Fibroblast of lung (primary cell): Measurements from ENCODE around the gene TMEM214. TPM values are rescaled to one million over a fixed set of nuclear protein-coding genes. Genes with fewer than 3 reads are reported as not detected.

Experiments
- DNase-seq, 2 donors: peaks; one replicate each; pipeline versions ENCODE4 v3.0.0 to v3.0.0-alpha.2; 2010; ENCODE audit warnings: low read depth in 2 of 2
- H2AFZ ChIP-seq: 2 replicates; pipeline ENCODE4 v1.5.1; 2012; ENCODE audit warnings: low read length, control low read depth, inconsistent platforms
- H3K27ac ChIP-seq: 2 replicates; pipeline ENCODE4 v1.5.1; 2011; ENCODE audit warnings: low read length, control low read depth; ENCODE audit not compliant: insufficient read depth
- H3K27me3 ChIP-seq: 2 replicates; pipeline ENCODE4 v1.5.1; 2011; ENCODE audit warnings: mild to moderate bottlenecking, low read length; ENCODE audit not compliant: control insufficient read depth, insufficient read depth
- H3K36me3 ChIP-seq: 2 replicates; pipeline ENCODE4 v1.5.1; 2011; ENCODE audit warnings: low read length; ENCODE audit not compliant: control insufficient read depth, insufficient read depth
- H3K4me1 ChIP-seq: 2 replicates; pipeline ENCODE4 v1.5.1; 2011; ENCODE audit warnings: low read length; ENCODE audit not compliant: control insufficient read depth, insufficient read depth; ENCODE audit errors: extremely low read depth
- H3K4me2 ChIP-seq: 2 replicates; pipeline ENCODE4 v1.5.1; 2011; ENCODE audit warnings: low read length, control low read depth; ENCODE audit not compliant: insufficient read depth; ENCODE audit errors: extremely low read depth
- H3K4me3 ChIP-seq, 4 experiments: fragments of 200-600 bp in 1 of 4; sonication (generic) in 1 of 4; replicated peaks in 1 of 4; 2 replicates each; pipeline ENCODE4 v1.5.1; 2011 to 2016; ENCODE audit warnings: low read length in 4 of 4, low read depth in 3 of 4, mild to moderate bottlenecking in 3 of 4, control low read depth in 2 of 4, inconsistent platforms in 1 of 4, mixed read lengths in 1 of 4; ENCODE audit not compliant: insufficient read depth in 1 of 4; ENCODE audit errors: control extremely low read depth in 1 of 4
- H3K79me2 ChIP-seq: 2 replicates; pipeline ENCODE4 v1.5.1; 2012; ENCODE audit warnings: mild to moderate bottlenecking, low read length, inconsistent platforms; ENCODE audit not compliant: control insufficient read depth, insufficient read depth
- H3K9ac ChIP-seq: 2 replicates; pipeline ENCODE4 v1.5.1; 2011; ENCODE audit warnings: mild to moderate bottlenecking, low read length, control low read depth; ENCODE audit not compliant: insufficient read depth
- H3K9me3 ChIP-seq: 2 replicates; pipeline ENCODE4 v1.5.1; 2012; ENCODE audit warnings: low read depth, low read length; ENCODE audit not compliant: control insufficient read depth, insufficient read depth
- H4K20me1 ChIP-seq: 2 replicates; pipeline ENCODE4 v1.5.1; 2011; ENCODE audit warnings: low read length; ENCODE audit not compliant: control insufficient read depth, insufficient read depth; ENCODE audit errors: extremely low read depth
- CTCF ChIP-seq, 2 donors: IDR thresholded peaks in 1 of 2; conservative IDR thresholded peaks in 1 of 2; 1 replicate in 1 of 2; 2 replicates in 1 of 2; pipeline ENCODE4 v1.5.1; 2011 to 2012; ENCODE audit warnings: low read length in 2 of 2, control low read depth in 1 of 2, inconsistent platforms in 1 of 2, low read depth in 1 of 2, mild to moderate bottlenecking in 1 of 2
- EZH2 ChIP-seq: IDR thresholded peaks from 2 replicates; pipeline ENCODE4 v1.5.1; 2012; ENCODE audit warnings: low read length, control low read depth, mild to moderate bottlenecking; ENCODE audit errors: missing control alignments
- polyA plus RNA-seq, 2 donors: library from polyadenylated mRNA; depleted of rRNA in 1 of 2; stranded (reverse) in 1 of 2; unstranded in 1 of 2; fragments of >200 nt; gene quantifications; 2 replicates each; pipeline ENCODE4 v1.2.1, GENCODE V29; 2011 to 2012; ENCODE audit warnings: missing spikeins in 1 of 2
- total RNA-seq: library from RNA; depleted of rRNA; stranded (reverse); fragments of >200 nt; gene quantifications from 2 replicates; pipeline ENCODE4 v1.2.1, GENCODE V29; 2014

Gene TMEM214
- total and polyA plus RNA-seq, 2 donors (not counting 1 experiment from before 2014, with no cell fraction given) = 22.6 to 127 TPM

DNA sequence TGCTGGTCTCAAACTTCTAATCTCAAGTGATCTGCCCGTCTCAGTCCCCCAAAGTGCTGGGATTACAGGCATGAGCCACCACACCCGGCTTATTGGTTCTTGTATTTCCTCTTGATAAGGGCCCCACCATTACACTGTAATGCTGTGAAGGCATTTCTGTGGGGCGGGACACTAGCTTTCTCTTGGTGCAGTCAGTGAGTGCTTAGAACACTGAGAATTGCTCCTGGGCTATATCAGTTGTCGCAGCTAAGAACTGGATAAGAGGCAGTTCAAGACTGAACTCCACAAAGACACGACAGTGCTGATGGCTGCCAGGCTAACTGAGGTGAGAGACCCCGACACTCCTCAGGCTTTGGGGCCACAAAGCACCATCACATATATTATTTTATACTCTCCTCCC, 55.9 kb downstream of the TMEM214 start:
- no peaks in the 10 kb centered on the region for H3K9me3 ChIP-seq
- H3K4me2 ChIP-seq = no peak overlapping the region
- H3K36me3 ChIP-seq = peaks cover 2% of the 10 kb centered on the region
- peaks cover 3% of the 10 kb centered on the region for H3K4me1 ChIP-seq
- H3K27me3 ChIP-seq = no peaks in the 10 kb centered on the region
- TF ChIP-seq CTCF (conservative IDR thresholded peaks at IDR 0.05 in 1 of 2, IDR thresholded peaks at IDR 0.05 in 1 of 2; ENCODE audit: low read depth in 1 of 2, low read length in 2 of 2) (no peak), EZH2 (no peak)
- H3K4me3 ChIP-seq = no peak overlapping the region
- no peak overlapping the region for H3K27ac ChIP-seq
- no peak overlapping the region for H2AFZ ChIP-seq
- no peak for DNase-seq
- H4K20me1 ChIP-seq = no peaks in the 10 kb centered on the region
- H3K9ac ChIP-seq = no peak overlapping the region
- H3K79me2 ChIP-seq = no peaks in the 10 kb centered on the region

- Histone ChIP-seq H3K4me3 (no peak overlapping the region), H3K4me1 (peaks cover 3% of the 10 kb centered on the region)
- TF ChIP-seq CTCF (conservative IDR thresholded peaks at IDR 0.05 in 1 of 2, IDR thresholded peaks at IDR 0.05 in 1 of 2; ENCODE audit: low read depth in 1 of 2, low read length in 2 of 2) (no peak), EZH2 (no peak)
These were observed 56.6 kb downstream of the TMEM214 start for GRCh38 chr2:27089111-27089954.

More at GRCh38 chr2:27089111-27089954, 56.6 kb downstream of the TMEM214 start:
- no peaks in the 10 kb centered on the region for H4K20me1 ChIP-seq
- H3K36me3 ChIP-seq = peaks cover under 1% of the 10 kb centered on the region
- no peaks in the 10 kb centered on the region for H3K27me3 ChIP-seq
- H2AFZ ChIP-seq = no peak overlapping the region
- no peak overlapping the region for H3K9ac ChIP-seq
- H3K27ac ChIP-seq = no peak overlapping the region
- H3K79me2 ChIP-seq = no peaks in the 10 kb centered on the region
- no peak overlapping the region for H3K4me2 ChIP-seq
- DNase-seq = no peak
- H3K9me3 ChIP-seq = no peaks in the 10 kb centered on the region

Other genes starting within 250 kb of the TMEM214 start
- 1.8 and 9.7 TPM in 2 replicates for gene CENPA, start 246.9 kb upstream of the TMEM214 start, total RNA-seq
- 6.1 and 21.2 TPM in 2 replicates for gene CENPA, start 246.9 kb upstream of the TMEM214 start, polyA plus RNA-seq
- not detected in 2 replicates for gene DPYSL5, start 184.8 kb upstream of the TMEM214 start, total RNA-seq
- not detected in 2 replicates for gene DPYSL5, start 184.8 kb upstream of the TMEM214 start, polyA plus RNA-seq
- 2.8 and 7.9 TPM in 2 replicates for gene MAPRE3, start 62.3 kb upstream of the TMEM214 start, total RNA-seq
- 13.9 and 21.0 TPM in 2 replicates for gene MAPRE3, start 62.3 kb upstream of the TMEM214 start, polyA plus RNA-seq
- 19.8 TPM in 2 replicates for gene AGBL5, start 18.7 kb downstream of the TMEM214 start, total RNA-seq
- gene AGBL5, start 18.7 kb downstream of the TMEM214 start, polyA plus RNA-seq = 20.9 and 26.1 TPM in 2 replicates
- 479 and 505 TPM in 2 replicates for gene OST4, start 38.7 kb downstream of the TMEM214 start, total RNA-seq
- 1,054 and 1,265 TPM in 2 replicates for gene OST4, start 38.7 kb downstream of the TMEM214 start, polyA plus RNA-seq
- 187 and 251 TPM in 2 replicates for gene EMILIN1, start 45.6 kb downstream of the TMEM214 start, total RNA-seq
- 44.3 and 46.8 TPM in 2 replicates for gene EMILIN1, start 45.6 kb downstream of the TMEM214 start, polyA plus RNA-seq
- 1.0 and 1.3 TPM in 2 replicates for gene KHK, start 53.8 kb downstream of the TMEM214 start, total RNA-seq
- 0.17 and 0.54 TPM in 2 replicates for gene KHK, start 53.8 kb downstream of the TMEM214 start, polyA plus RNA-seq
- gene CGREF1, start 86.2 kb downstream of the TMEM214 start, total RNA-seq = 2.3 and 10.0 TPM in 2 replicates
- 1.5 and 1.9 TPM in 2 replicates for gene CGREF1, start 86.2 kb downstream of the TMEM214 start, polyA plus RNA-seq
- 0.17 and 0.26 TPM in 2 replicates for gene ABHD1, start 90.8 kb downstream of the TMEM214 start, total RNA-seq
- 0.08 and 0.10 TPM in 2 replicates for gene ABHD1, start 90.8 kb downstream of the TMEM214 start, polyA plus RNA-seq
- 36.0 and 39.8 TPM in 2 replicates for gene PREB, start 101.7 kb downstream of the TMEM214 start, total RNA-seq
- gene PREB, start 101.7 kb downstream of the TMEM214 start, polyA plus RNA-seq = 42.9 and 48.5 TPM in 2 replicates
- gene PRR30, start 106.4 kb downstream of the TMEM214 start, total RNA-seq = not detected in 2 replicates
- gene PRR30, start 106.4 kb downstream of the TMEM214 start, polyA plus RNA-seq = not detected in 2 replicates
- gene TCF23, start 116.0 kb downstream of the TMEM214 start, total RNA-seq = under 0.01 TPM in 1 of 2 replicates, not detected in the other
- not detected in 2 replicates for gene TCF23, start 116.0 kb downstream of the TMEM214 start, polyA plus RNA-seq
- gene ATRAID, start 179.1 kb downstream of the TMEM214 start, total RNA-seq = 202 and 235 TPM in 2 replicates
- 176 and 238 TPM in 2 replicates for gene ATRAID, start 179.1 kb downstream of the TMEM214 start, polyA plus RNA-seq
- 13.9 and 18.5 TPM in 2 replicates for gene SLC5A6, start 179.3 kb downstream of the TMEM214 start, total RNA-seq
- gene SLC5A6, start 179.3 kb downstream of the TMEM214 start, polyA plus RNA-seq = 11.5 and 21.0 TPM in 2 replicates
- 32.0 and 33.1 TPM in 2 replicates for gene CAD, start 184.4 kb downstream of the TMEM214 start, total RNA-seq
- 11.9 and 21.5 TPM in 2 replicates for gene CAD, start 184.4 kb downstream of the TMEM214 start, polyA plus RNA-seq
- under 0.01 TPM in 1 of 2 replicates, not detected in the other for gene SLC30A3, start 230.1 kb downstream of the TMEM214 start, total RNA-seq
- gene SLC30A3, start 230.1 kb downstream of the TMEM214 start, polyA plus RNA-seq = 0.12 and 0.38 TPM in 2 replicates
- gene DNAJC5G, start 242.5 kb downstream of the TMEM214 start, total RNA-seq = not detected in 2 replicates
- gene DNAJC5G, start 242.5 kb downstream of the TMEM214 start, polyA plus RNA-seq = not detected in 2 replicates
- gene TRIM54, start 249.5 kb downstream of the TMEM214 start, total RNA-seq = 0.17 TPM in 1 of 2 replicates, not detected in the other
- gene TRIM54, start 249.5 kb downstream of the TMEM214 start, polyA plus RNA-seq = 0.06 TPM in 1 of 2 replicates, not detected in the other